ENCODE results near the gene ZBTB38.

DNA sequence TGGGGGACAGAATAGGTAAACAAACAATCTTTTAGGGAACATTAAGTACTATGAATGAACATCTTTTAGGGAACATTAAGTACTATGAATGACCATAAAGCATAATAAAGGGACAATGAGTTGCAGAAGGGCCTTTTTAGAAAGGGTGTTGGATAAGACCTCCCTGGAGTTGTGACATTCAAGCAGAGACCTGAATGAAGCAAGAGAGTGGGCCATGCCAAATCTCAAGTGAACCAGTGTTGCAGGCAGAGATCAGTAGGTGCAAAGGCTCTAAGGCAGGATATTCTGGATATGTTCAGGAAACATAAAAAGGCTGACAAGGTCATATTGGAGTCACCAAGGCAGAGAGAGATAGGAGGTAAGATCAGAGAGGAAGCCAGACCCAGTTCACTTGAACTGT, 29.4 kb upstream of the ZBTB38 start:
- TF ChIP-seq POLR2A (IDR thresholded peaks at IDR 0.05), result no peak
- no peak for TF ChIP-seq CTCF (IDR thresholded peaks at IDR 0.05)
- no peak for TF ChIP-seq POLR2AphosphoS5 (IDR thresholded peaks at IDR 0.05)
